Uterine smooth muscle cell (primary cell): ENCODE data around the gene TMEM54. TPM values are rescaled to one million over a fixed set of nuclear protein-coding genes. Genes with fewer than 3 reads are reported as not detected.

Experiments
- total RNA-seq: library from RNA; depleted of rRNA; stranded (reverse); fragments of >200 nt; gene quantifications from 2 replicates; pipeline ENCODE4 v1.2.3, GENCODE V29; 2014

Gene TMEM54
- 53.0 and 70.0 TPM in 2 replicates for total RNA-seq

GRCh38 chr1:32900956-32901822 lies at the start of gene TMEM54:
Gene TMEM54 (minus strand): TSS chr1:32901389. CDS start chr1:32901238, 151 bp downstream.

GRCh38 chr1:32886004-32886827 lies 15.0 kb downstream of the TMEM54 start, which contains the start of gene HPCA:
Gene HPCA (plus strand): TSS chr1:32886491. CDS start chr1:32888899, 2,408 bp downstream.

GRCh38 chr1:32870615-32871363 lies 30.4 kb downstream of the TMEM54 start, which contains the start of gene FNDC5:
Gene FNDC5 (minus strand): TSS chr1:32870912.

Other genes with a start within 250 kb of the TMEM54 start
- 44.3 and 74.7 TPM in 2 replicates for gene SYNC, start 198.6 kb downstream of the TMEM54 start, total RNA-seq
- 234 and 277 TPM in 2 replicates for gene YARS1, start 84.0 kb downstream of the TMEM54 start, total RNA-seq
- gene S100PBP, start 83.7 kb downstream of the TMEM54 start, total RNA-seq, result 70.5 and 74.5 TPM in 2 replicates
- gene FNDC5, start 30.5 kb downstream of the TMEM54 start, total RNA-seq, result 0.22 and 1.9 TPM in 2 replicates
- gene HPCA, start 14.9 kb downstream of the TMEM54 start, total RNA-seq, result not detected in 2 replicates
- 19.5 and 24.0 TPM in 2 replicates for gene RNF19B, start 63.4 kb upstream of the TMEM54 start, total RNA-seq
- gene AK2, start 135.5 kb upstream of the TMEM54 start, total RNA-seq, result 209 and 227 TPM in 2 replicates
- gene AZIN2, start 179.8 kb upstream of the TMEM54 start, total RNA-seq, result 4.7 and 8.0 TPM in 2 replicates